ENCODE measurements around the gene SENP3.

Gene SENP3

GRCh38 chr17:7561589-7562207 is at the start of gene SENP3:
SENP3 (plus strand) TSS chr17:7561919; CDS start chr17:7563077, 1,158 bp downstream.
- DNase-seq (ENCODE audit: low read depth) = peak; percentile 94

DNA sequence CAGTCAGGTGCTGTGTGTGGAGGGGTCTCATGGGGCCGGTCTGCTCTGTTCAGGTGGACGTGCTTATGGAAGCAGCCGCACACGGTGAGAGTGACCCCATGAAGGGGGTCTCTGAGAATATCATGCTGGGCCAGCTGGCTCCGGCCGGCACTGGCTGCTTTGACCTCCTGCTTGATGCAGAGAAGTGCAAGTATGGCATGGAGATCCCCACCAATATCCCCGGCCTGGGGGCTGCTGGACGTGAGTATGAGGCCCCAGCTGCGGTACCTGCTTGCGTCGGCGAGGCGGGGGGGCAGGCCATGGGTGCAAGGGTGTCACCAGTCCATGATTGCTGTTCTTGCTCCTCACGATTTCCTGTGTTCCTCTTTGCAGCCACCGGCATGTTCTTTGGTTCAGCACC is 49.6 kb upstream of the SENP3 start:
- no peak for DNase-seq (ENCODE audit: low read depth)

GRCh38 chr17:7512824-7513540 is 48.7 kb upstream of the SENP3 start:
- DNase-seq (ENCODE audit: low read depth) = no peak

DNA sequence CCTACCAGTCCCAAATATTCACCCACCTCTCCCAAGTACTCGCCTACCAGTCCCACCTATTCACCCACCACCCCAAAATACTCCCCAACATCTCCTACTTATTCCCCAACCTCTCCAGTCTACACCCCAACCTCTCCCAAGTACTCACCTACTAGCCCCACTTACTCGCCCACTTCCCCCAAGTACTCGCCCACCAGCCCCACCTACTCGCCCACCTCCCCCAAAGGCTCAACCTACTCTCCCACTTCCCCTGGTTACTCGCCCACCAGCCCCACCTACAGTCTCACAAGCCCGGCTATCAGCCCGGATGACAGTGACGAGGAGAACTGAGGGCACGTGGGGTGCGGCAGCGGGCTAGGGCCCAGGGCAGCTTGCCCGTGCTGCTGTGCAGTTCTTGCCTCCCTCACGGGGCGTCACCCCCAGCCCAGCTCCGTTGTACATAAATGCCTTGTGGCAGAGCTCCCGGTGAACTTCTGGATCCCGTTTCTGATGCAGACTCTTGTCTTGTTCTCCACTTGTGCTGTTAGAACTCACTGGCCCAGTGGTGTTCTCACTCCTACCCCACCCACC is 47.8 kb upstream of the SENP3 start:
- no peak for DNase-seq (ENCODE audit: low read depth)

DNA sequence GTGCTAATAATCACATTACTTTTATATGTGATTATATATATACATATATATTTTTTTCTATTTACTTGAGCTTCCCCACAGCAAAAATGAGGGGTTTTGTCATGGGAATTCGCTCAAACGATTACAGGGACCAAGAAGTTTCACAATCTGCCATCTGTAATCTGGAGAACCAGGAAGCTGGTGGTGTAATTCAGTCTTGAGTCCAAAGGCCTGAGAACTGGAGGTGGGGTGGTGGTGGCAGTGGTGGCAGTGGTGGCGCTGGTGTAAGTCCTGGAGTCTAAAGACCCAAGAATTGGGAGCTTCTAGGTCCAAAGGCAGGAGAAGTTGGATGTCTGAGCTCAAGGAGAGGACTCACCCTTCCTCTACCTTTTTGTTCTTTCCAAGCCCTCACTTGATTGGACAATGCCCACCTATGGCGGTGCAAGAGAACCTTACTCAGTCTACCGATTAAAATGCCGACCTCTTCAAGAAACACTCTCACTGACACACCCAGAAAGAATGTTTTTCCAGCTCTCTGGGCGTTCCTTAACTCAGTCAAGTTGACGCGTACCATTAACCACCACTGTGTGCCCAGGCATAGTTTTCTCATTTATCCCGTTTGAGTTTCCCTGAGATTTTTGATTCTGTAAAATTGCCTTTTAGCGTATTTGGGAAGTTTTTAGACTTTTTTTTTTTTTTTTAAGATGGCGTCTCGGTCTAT is 45.7 kb upstream of the SENP3 start:
- no peak for DNase-seq (ENCODE audit: low read depth)

- DNase-seq (ENCODE audit: low read depth) = peak; percentile 28
Measured at GRCh38 chr17:7523033-7523432, 38.7 kb upstream of the SENP3 start.

- no peak for DNase-seq (ENCODE audit: low read depth)
Measured at GRCh38 chr17:7528842-7529241, 32.9 kb upstream of the SENP3 start.

DNA sequence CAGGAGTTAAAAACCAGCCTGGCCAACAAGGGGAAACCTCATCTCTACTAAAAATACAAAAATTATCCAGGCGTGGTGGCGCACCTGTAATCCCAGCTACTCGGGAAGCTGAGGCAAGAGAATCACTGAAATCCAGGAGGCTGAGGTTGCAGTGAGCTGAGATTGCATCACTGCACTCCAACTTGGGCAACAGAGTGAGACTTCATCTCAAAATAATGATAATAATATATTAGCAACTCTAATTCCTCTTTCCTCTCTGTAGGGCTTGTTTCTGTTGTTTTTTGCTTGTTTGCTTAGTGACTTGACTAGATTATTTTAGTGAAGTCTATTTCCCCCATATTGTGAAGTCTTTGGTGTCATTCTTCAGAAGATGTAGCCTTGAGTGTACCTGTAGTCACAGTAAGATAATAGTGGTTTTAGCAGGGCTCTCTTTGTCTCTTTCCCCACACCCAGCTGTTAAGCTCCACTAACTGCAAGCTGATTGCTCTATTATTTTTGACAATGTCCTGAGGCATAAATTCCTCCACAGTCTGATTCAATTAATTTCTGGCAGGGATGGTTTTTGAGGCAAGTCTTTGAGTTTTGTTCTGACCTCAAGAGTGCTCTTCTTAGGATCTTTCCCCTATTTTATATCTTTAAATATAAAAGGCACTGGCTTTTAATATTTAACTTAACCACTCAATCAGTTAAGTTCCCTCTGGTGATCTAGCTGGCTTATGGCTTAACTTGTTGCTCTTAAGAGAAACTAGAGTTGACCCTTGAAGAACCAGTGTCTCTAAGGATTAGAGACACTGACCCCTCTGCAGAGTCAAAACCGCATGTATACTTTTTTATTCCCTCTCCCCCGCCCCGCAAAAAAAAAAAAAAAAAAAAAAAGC is 31.5 kb upstream of the SENP3 start:
- no peak for DNase-seq (ENCODE audit: low read depth)

- DNase-seq (ENCODE audit: low read depth) = no peak
Measured at GRCh38 chr17:7538050-7538449, 23.7 kb upstream of the SENP3 start.

DNA sequence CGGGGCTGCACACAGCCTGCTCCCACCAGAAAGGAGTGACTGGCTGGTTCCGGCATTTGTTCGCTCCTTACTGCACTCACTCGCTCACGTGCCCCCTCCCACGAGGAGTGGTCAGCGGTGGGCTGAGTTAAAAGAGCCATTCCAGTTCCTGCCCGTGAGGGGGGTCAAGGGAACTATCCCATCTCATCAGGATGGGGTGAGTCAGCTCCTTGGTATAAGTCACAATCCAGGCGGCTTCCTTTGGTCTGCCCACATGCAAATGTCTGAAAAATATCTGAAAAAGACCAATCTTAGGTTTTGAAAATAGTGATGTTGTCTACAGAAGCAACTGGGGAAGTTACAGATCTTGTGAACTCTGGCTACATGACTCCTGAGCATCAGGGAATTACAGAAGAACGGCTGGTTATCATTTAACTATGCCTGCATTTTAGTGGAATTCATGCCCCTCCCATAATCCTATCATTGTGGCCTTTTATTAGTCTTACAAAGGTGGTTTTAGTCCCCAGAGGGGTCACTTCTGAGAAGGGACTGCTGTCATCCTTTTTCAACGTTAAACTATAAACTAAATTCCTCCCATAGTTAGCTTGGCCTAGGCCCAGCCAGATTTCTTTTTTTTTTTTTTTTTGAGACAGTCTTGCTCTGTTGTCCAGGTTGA is 22.7 kb upstream of the SENP3 start:
- no peak for DNase-seq (ENCODE audit: low read depth)

GRCh38 chr17:7541074-7541621 is 20.6 kb upstream of the SENP3 start:
- DNase-seq (ENCODE audit: low read depth) = no peak

GRCh38 chr17:7544911-7545310 is 16.8 kb upstream of the SENP3 start:
- DNase-seq (ENCODE audit: low read depth) = no peak

DNA sequence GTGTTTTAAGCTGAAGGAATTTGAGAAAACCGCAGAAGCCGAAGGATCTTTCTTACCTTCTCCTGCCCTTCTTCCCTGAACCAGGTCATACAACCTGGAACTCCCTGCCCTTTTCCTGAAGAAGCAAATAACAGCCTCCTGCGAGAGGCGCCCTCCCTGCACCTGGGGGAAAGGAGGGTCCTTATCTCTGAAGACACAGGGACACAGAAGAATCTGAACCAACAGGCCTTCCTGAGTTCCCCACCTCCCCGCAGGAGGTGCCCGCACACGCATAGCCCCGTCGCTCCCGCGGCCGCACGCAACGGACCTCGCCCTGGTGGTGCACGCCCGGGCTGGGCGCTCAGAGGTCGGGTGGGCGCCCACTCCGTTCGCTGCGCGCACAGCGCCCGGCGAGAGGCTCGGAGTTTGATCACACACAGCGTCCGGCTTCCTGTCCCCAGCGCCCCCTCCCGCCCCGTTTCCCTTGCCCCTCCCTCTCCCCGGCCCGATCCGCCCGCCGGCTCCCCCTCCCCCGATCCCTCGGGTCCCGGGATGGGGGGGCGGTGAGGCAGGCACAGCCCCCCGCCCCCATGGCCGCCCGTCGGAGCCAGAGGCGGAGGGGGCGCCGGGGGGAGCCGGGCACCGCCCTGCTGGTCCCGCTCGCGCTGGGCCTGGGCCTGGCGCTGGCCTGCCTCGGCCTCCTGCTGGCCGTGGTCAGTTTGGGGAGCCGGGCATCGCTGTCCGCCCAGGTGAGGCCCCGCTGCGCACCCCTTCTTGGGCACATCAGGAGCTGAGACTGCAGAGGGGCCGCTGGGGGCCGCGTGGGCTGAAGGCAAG is 12.9 kb upstream of the SENP3 start, which contains the start of gene TNFSF12:
TSS of gene TNFSF12 (plus strand) at position 474 of the 816 bp plus-strand sequence. CDS start at position 570, 96 bp downstream.
- DNase-seq (ENCODE audit: low read depth) = peak; percentile 48

GRCh38 chr17:7549401-7550055 is 12.2 kb upstream of the SENP3 start:
- peak; percentile 30 for DNase-seq (ENCODE audit: low read depth)

DNA sequence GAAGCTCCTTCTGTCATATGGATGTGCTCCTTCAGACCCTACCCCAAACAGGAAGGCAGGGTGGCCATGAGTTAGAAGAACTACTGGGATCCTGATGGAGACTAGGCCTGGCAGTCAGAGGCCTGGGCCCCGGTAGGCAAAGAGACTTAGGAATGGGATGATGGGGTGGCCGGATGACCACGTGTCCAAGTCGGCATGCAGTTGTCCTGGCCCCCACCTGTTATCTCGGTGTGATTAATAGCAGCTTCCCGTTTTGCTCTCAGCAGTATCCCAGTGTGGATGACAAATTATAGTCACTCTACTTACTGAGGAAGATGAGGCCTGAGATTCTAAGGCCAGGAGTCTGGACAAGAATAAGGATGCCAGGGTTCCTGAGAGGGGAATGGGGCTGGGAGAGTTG is 11.4 kb upstream of the SENP3 start:
- DNase-seq (ENCODE audit: low read depth) = no peak

DNA sequence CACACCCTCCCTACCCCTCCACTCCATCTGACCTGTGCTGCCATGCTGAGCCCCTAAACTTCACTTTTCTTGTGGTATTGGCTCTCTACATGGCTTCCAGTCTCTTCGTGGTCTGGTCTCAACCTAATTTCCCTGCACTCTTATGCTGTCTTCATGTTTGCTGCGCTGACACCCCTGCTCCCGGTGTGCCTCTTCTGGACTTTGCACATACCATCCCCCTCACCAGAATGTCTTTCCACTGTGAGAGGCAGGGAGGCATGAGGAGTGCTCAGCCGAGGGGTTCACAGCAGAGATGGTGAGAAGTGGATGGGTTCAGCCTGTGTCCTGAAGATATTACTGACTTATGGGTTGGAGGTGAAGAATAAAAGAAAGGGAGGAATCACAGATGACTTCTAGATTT is 10.3 kb upstream of the SENP3 start:
- no peak for DNase-seq (ENCODE audit: low read depth)

GRCh38 chr17:7552621-7553051 is 9.1 kb upstream of the SENP3 start:
- no peak for DNase-seq (ENCODE audit: low read depth)

GRCh38 chr17:7553356-7553755 is 8.4 kb upstream of the SENP3 start:
- DNase-seq (ENCODE audit: low read depth) = no peak

GRCh38 chr17:7555320-7555948 is 6.3 kb upstream of the SENP3 start:
- DNase-seq (ENCODE audit: low read depth) = no peak

All from activated T-cell treated with anti-CD3 and anti-CD28 coated beads for 48 hours (primary cell).